DND-41 (cell line): ENCODE results near the gene RASSF6.

Experiments used
- CTCF ChIP-seq: IDR thresholded peaks from 2 replicates; pipeline ENCODE4 v1.5.1; 2012; ENCODE audit warnings: borderline replicate concordance, low read length, moderate library complexity, mild to moderate bottlenecking; ENCODE audit not compliant: poor library complexity, severe bottlenecking; ENCODE audit errors: extremely low read depth
- EZH2 ChIP-seq: IDR thresholded peaks from 3 replicates; pipeline ENCODE4 v1.6.1; 2012; ENCODE audit warnings: borderline replicate concordance, low read depth, mild to moderate bottlenecking, moderate library complexity, low read length, inconsistent platforms; ENCODE audit not compliant: severe bottlenecking

GRCh38 chr4:73588613-73589012 lies 31.6 kb downstream of the RASSF6 start:
- TF ChIP-seq EZH2 (no peak), CTCF (no peak)
